Fibroblast of lung (primary cell): ENCODE data around the gene ENTPD6.

Experiments
- EZH2 ChIP-seq: IDR thresholded peaks from 2 replicates; pipeline ENCODE4 v1.5.1; 2012; ENCODE audit warnings: low read length, control low read depth, mild to moderate bottlenecking; ENCODE audit errors: missing control alignments
- TF ChIP-seq, protein P1 (sequence below), 2 donors: IDR thresholded peaks in 1 of 2; conservative IDR thresholded peaks in 1 of 2; 1 replicate in 1 of 2; 2 replicates in 1 of 2; pipeline ENCODE4 v1.5.1; 2011 to 2012; ENCODE audit warnings: low read length in 2 of 2, control low read depth in 1 of 2, inconsistent platforms in 1 of 2, low read depth in 1 of 2, mild to moderate bottlenecking in 1 of 2

DNA sequence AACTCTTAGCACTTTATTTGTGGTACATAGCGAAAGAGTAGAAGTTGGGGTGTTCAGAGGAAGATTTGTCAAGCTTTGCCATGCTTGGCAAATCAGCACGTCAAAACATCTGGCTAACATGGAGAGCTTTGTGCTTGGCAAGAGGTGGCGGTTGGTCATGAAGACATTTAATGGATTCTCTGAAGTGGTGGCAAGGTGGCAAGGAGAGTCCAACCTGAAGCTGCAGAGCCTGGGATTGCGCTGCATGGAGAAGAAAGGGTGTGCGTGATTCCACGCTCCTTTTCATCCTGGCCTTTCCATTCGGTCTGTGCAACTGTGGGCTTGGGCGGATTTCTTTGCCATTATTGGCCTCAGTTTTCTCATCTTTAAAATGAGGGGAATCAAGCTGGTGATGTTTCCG lies 55.5 kb downstream of the ENTPD6 start:
- TF ChIP-seq, protein P1, sequence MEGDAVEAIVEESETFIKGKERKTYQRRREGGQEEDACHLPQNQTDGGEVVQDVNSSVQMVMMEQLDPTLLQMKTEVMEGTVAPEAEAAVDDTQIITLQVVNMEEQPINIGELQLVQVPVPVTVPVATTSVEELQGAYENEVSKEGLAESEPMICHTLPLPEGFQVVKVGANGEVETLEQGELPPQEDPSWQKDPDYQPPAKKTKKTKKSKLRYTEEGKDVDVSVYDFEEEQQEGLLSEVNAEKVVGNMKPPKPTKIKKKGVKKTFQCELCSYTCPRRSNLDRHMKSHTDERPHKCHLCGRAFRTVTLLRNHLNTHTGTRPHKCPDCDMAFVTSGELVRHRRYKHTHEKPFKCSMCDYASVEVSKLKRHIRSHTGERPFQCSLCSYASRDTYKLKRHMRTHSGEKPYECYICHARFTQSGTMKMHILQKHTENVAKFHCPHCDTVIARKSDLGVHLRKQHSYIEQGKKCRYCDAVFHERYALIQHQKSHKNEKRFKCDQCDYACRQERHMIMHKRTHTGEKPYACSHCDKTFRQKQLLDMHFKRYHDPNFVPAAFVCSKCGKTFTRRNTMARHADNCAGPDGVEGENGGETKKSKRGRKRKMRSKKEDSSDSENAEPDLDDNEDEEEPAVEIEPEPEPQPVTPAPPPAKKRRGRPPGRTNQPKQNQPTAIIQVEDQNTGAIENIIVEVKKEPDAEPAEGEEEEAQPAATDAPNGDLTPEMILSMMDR (conservative IDR thresholded peaks at IDR 0.05 in 1 of 2, IDR thresholded peaks at IDR 0.05 in 1 of 2; ENCODE audit: low read depth in 1 of 2, low read length in 2 of 2) = no peak
- TF ChIP-seq EZH2 = no peak
